HG02870 (cell line): ENCODE data around the gene OSBPL3.
A peak's percentile ranks its signal among the peaks of the same experiment; 100 is the strongest.
"Not testable (repeated sequence)": the region's sequence is repeated elsewhere in the genome, so short reads cannot be mapped to it uniquely, and the experiment has no call there.

ENCODE experiments used
- ATAC-seq: cut with Tn5 transposase; IDR thresholded peaks from one replicate; pipeline ENCODE4 v1.9.1; 2021; ENCODE audit warnings: mild to moderate bottlenecking, moderate library complexity; ENCODE audit not compliant: unreplicated experiment

OSBPL3 gene

DNA sequence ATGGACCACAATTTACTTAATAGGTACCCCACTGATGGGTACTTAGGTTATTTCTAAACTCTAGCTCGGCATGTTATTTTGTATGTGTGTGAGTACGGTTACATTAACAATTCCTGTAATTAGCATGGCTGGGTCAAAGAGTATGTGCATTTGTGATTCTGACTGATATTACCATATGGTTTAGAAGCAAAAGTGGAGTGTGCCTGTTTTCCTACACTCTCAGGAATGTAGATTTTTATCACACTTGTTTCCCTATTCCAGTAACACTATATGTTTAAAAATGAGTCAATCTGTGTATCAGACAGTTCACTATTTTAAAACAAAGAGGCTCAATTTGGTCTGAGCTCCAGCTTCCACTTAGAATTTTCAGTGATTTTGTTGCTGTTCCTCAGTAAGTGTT is 178.1 kb downstream of the OSBPL3 start:
- no peak for ATAC-seq

DNA sequence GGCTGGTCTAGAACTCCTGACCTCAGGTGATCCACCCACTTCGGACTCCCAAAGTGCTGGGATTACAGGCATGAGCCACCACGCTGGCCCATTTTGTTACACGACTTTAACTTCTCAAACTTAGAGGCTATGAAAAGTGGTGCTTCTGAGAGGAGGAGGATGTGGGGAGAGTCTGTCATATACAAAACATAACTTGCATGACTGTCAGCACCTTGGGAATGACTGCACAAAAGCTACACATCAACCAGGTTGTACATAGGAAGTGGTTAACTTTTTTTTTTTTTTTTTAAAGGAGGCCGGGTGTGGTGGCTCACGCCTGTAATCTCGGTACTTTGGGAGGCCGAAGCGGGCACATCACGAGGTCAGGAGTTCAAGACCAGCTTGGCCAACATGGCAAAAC is 179.3 kb downstream of the OSBPL3 start:
- ATAC-seq = no peak

DNA sequence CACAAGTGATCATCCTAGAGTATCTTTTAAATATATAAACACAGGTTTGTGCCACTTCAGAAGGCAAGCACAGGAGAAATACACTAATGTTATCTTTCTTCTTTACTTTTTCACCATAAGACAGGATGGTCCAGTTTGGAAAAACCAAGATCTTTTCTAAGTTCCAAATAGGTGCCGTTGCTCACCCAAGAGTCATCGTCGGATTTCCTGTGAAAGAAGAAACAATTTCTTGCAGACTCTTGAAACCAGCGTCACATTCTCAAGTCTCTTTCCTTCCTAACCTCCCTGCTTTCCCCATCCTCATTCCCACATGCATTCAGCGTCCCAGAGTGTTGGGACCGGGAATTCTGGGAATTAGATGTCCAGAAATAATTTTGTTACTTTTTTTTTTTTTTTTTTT is 179.9 kb downstream of the OSBPL3 start:
- ATAC-seq = no peak

DNA sequence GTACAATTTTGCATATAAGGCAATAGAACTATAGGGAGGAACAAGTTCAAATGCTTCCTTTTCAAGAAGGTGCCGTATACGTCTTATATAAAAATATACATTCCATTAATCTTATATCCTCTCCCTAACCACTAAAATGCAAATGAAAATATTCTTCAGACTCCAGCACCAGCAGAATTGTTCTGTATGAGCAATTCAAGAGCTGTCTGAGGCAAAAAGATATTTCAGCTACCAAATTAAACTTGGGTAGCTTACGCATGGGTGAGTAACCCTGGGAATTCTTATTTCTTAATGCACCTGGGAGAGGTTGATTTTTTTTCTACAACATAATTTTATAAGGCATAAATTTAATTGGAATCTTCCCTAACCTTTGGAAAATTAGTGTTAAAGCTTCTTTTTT is 180.5 kb downstream of the OSBPL3 start:
- no peak for ATAC-seq

DNA sequence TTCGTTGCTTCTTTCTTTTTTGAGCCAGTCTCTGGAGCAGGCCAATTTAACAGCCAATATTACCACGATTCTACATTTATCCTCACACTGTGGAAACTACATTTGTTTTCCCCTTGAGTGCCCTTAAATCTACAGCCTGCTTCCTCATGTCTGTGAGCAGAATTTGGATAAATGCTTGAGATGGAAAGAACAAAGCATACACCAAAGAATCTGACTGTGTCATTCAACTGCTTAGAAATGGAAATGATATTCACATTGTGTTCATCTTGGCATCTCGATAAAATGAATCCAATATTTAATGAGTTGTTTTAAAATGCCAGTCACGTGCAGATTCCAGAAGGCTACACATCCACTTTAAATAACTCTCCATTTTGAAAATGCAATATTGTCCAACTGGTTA is 181.7 kb downstream of the OSBPL3 start:
- no peak for ATAC-seq

DNA sequence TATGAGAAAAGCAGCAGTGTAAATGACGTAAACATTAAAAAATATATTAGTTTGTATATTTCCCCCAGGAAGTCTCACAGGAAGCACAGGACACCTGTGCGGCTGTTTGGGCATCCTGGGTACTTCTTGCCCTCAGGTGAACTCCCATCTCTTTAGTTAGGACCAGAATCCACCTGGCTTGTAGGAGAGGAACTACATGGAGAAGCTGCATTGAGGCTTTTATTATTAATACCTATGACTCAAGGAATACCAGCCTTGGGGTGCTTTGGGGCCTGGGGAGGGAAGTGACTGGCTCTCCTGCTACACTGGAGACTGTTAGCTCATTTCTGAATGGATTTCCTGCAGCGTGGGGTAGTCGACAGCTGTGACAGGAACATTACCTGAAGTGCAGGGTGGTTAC is 182.7 kb downstream of the OSBPL3 start:
- ATAC-seq = no peak

DNA sequence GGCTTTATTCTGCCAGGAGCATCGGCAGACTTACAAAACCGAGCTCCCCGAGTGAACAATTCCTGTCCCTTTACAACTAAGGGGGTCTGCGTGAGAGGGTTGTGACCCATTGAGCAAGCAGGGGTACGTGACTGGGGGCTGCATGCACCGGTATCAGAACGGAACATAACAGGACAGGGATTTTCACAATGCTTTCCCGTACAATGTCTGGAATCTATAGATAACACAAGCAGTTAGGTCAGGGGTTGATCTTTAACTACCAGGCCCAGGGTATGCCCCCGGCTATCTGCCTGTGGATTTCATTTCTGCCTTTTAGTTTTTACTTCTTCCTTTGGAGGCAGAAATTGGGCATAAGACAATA is 184.6 kb downstream of the OSBPL3 start:
- ATAC-seq = no peak

DNA sequence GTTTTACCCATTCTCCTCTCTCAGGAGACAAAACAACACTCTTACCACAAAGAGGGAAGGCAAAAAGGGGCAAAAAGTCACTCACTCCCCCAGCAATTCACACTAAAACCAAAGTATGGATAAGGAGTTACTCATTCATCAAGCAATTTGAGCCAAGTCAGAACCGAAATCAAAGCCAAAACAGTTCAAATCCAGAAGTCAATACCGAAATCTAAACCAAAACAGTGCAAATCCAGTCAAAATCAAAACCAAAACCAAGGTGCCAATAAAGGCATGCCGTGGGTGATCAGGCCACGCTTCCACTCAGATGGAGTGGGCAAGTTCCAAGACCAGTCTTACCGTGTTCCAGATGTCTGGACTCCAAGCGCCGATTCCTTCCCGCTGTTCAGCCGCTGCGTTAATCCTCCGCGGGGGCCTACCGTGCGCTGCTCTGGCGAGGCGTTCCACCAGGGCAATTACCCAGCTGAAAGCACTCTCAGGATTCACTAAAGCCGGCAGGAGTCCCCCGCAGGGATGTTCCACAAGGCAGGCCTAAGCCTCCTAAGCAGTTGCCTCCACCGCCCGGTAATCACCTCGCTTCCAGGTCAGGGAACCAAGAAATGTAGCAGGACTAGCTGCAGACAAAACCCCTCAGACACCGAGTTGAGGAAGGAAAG is 185.1 kb downstream of the OSBPL3 start:
- not testable (repeated sequence) for ATAC-seq

DNA sequence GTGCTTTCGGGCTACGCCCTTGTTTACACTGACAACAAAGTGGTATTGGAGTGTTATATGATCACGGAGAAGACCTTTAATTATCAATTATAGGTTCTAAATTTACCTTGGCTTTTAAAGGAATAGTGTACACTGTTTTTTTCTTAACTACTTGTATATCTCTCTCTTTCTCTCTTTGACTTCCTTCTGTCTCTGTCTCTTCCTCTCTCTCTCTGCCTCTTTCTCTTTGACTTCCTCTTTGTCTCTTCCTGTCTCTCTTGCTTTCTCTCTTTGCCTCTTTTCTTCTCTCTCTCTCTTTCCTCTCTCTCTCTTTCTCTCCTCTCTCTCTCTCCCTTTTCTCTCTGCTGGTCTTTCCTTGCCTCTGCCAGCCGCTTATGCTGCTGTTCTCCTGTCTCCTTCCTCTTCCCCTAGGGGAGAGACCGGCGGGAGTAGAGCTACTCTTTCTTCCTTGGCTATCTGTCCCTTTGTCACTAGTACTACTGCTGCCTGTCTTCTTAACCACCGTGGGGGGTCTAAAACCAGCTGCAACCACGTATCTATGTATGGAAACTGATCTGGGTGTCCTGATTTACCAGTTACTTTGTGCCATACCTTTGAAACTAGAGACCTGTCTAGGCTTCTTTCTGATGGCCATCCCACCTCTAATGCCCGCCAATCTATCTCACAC is 185.9 kb downstream of the OSBPL3 start:
- no peak for ATAC-seq

DNA sequence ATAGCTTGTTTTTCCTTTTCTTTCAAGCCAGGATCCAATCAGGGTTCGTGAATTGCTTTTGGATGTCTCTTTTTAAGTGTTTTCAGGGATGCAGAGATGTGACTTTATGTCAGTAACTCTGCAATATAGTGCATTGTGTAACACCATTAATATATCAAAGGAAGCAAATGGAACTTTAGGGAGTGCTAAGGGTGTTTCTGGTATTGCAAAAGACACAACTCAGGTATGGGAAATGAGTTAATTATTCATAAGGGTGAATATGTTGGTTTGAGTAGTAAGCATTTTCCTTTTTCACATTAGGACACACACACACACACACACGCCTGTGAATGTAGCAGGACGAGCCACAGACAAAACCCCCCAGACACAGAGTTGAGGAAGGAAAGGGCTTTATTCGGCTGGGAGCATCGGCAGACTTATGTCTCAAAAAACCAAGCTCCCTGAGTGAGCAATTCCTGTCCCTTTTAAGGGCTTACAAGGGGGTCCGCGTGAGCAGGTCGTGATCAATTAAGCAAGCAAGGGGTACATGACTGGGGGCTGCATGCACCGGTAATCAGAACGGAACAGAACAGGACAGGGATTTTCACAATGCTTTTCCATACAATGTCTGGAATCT is 190.9 kb downstream of the OSBPL3 start:
- no peak for ATAC-seq

DNA sequence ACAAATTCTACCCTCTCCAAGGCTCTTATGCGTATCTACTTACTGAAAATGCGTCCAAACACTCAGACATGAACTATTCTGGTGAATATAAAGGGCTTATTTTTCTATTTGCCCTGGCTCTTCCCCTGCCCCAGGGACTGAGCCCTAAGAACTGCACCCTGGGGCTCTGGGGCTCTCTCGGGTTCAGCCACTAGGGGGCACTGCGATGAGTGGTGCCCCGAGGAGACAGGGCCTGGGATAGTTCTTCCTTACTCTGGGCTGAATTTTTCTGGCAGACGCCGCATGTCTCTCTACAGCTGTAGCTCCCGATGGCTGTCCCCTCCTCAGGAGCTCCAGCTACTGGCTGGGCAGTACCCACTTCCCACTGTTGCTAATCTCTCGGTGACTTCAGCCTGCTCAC is 191.9 kb downstream of the OSBPL3 start:
- no peak for ATAC-seq

DNA sequence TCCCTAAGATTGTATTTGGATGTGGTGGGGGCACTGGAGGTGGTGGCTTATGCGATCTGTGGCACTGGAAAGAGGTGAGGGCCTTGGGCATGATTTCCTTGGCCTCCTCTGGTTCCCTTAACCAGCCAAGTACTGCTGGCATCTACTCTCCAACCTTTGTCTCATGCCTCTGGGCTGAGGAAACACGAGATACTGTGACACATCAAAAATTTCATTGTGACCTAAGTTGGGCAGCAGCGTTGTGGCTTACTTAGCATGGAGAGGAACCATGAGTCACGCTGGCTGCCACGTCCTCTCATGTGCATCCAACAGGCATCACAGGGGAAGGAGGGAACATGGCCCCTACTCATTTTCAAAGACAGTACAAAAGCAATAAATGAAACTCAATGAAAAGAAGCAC is 193.0 kb downstream of the OSBPL3 start:
- no peak for ATAC-seq

DNA sequence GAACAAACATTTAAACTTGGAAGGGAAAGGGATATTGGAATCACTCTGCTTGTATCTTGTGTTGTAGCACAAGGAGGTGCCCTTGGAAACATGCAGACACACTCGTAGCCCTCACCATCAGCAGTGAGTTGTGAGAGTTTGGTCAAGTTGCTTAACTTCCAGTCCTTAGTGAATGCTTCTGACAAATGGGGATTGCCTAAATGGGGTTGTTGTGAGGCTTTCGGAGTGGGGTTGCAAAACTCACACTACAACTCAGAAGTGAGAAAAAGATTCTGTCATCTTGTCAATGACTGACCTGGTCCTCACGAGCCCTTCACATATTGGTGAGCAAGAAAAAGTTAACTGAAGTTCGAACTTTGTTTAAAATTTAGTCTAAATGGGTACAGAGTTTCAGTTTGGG is 193.7 kb downstream of the OSBPL3 start:
- ATAC-seq = no peak

DNA sequence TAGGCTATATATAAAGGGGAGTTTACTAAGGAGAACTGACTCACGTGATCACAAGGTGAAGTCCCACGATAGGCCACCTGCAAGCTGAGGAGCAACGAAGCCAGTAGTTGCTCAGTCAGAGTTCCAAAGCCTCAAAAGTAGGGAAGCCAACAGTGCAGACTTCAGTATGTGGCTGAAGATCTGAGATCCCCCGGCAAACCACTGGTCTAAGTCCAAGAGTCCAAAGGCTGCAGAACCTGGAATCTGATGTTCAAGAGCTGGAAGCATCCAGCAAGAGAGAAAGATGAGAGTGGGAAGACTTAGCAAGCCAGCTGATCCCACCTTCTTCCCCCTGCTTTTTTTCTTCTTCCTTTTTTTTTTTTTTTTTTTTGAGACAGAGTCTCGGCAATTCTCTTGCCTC is 195.7 kb downstream of the OSBPL3 start:
- ATAC-seq = no peak

DNA sequence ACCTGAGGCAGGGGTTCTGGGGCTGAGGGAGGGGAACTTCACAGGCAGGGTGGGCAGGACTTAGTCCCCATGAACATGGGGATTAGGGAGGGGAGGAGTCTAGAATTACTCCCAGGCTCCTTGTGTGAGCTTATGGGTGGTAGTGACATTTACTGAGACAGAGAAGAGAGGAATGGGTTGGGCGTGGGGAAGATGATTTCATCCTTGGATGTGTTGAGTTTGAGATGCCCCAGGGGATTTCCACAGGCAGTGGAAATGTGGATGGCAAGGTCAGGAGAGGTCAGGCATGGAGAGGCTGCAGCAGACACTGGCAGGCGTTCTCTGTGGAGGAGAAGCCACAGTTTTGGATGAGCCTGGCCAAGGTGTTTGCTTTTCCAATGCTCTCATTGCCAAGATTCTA is 196.3 kb downstream of the OSBPL3 start:
- no peak for ATAC-seq

DNA sequence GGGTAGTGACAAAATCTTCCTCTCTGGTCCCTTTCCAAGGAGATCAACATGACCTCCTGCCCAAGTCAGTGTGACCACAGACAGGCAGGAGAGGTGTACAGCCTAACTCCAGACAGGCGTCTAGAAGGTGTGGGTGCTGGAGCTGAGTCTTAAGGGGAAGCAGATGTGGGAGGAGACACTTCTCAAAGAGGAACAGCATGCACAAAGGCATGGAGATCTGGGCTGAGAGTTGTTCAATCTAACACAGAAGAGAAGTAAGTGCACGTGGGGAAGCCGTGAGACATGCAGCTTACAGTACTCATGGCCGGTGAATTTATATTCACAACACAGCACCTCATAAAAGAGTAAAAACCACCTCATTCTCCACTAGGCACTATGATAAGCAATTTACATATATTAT is 198.9 kb downstream of the OSBPL3 start:
- no peak for ATAC-seq

DNA sequence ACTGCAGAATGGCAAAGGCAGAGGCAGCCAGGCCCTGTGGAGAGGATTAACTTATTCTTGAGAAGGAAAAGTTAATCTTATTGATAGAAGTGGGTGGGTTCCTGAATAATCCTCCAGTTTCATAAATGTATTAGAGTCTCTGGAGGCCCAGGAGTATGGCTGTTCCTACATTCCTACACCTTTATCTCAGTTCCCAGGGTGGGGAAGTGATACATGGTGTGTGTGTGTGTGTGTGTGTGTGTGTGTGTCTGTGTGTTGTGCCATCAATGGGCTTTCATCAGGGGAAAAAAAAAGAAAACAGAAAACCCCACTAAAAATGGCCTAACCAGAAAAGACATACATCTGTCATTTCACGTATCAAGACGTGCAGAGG is 200.7 kb downstream of the OSBPL3 start:
- ATAC-seq = no peak

DNA sequence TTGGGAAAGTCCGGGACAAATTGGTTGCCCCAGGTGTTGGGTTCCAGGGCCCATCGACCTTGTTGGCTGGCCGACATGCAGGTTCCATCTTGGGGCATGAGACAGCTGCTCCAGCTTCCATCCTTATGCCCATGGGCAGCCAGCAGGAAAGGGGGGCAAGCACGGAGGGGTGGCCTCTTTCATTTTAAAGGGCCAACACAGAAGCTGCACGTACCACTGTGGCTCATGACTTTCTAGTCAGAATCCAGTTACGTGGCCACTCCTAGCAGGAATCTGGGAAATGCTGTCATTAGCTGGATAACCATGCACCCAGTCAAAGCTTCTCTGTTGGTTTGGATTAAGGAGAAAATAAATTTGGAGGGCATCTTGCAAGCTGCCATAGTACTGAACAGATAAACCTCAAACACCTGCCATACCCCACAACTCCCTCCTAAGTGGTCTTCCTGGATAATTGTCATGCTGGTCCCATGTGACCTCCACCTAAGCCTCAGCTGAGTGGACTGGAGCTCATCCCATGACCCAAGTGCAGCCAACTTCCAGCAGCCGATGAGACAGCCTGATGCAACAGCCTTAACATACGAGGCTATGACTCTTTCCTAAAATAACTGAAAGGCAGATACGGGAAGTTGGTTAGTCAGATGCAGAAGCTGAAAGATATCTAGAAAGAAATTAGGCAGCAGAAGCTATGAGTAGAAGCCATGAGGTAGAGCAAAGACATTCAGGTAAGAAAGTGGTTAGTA is 201.3 kb downstream of the OSBPL3 start:
- ATAC-seq = peak; percentile 65

DNA sequence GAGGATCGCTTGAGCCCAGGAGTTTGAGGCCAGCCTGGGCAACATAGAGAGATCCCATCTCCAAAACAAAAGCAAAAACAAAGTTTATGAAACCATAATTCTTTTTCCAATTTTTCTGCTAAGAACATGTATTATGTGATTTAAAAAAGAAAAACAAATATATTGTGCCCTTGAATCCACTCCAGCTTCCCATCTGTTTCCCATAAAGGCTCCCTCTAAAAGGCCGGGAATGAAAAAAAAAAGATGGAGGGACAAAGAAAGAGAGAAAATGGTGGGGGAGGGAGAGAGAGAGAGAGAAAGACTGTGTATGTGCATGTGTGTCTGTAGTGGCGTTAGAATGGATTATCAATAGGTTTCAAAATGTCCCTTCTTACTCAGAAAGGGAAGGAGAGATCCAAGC is 202.2 kb downstream of the OSBPL3 start:
- ATAC-seq = no peak

DNA sequence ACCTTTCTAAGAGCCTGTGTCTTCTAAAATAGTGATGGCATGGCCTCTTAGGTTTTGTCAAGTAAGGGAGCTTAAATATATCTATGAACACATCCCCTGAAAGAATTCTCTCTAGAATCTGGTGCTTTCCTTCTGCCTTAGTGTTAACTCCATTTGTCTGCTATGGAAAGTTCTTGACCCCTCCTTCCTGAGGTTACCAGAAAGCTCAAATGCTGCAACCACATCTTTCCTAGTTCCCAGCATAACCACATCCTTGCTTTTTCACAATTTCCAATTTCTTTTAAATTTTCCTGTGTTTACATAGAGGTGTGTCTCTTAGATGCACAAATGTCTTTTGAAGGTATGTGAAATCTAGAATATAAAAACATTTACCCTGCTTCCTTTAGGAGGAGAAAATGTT is 206.3 kb downstream of the OSBPL3 start:
- no peak for ATAC-seq

DNA sequence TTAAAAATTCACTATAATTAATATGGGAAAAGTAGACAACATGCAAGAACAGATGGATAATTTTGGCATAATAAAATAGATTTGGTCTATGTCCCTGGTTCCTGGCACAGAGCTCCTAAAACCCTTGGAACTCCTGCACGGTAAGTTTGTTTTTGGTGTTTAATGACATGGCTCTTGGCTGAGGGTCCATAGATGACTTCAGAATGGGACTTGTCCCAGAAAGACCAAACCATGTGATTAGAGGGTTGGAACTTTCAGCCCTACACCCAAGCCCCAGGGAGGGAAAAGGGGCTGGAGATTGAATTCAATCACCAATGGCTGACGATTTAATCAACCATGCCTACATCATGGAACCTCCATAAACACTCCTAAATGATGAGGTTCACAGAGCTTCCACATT is 210.1 kb downstream of the OSBPL3 start:
- no peak for ATAC-seq
